Caco-2 (cell line): Measurements from ENCODE around the gene ZBTB16. TPM values are rescaled to one million over a fixed set of nuclear protein-coding genes. Genes with fewer than 3 reads are reported as not detected.

ENCODE experiments used
- BruUV-seq: library from RNA; stranded (reverse); fragments of 400-500 nt; replicated peaks from 2 replicates; lab custom pipeline; 2021; lab: Mats Ljungman, UMichigan
- CTCF ChIA-PET: fragments of 300-600 bp; sonication (Branson Sonifier 250); formaldehyde crosslinking; loops from one replicate; lab custom pipeline; 2022; ENCODE audit warnings: antibody characterized with exemption; lab: Charles Lee
- POLR2A ChIA-PET: fragments of 300-600 bp; sonication (Branson Sonifier 250); formaldehyde crosslinking; loops from one replicate; lab custom pipeline; 2022; ENCODE audit warnings: antibody characterized with exemption; lab: Charles Lee
- DNase-seq, 2 experiments: peaks; one replicate each; pipeline versions ENCODE4 v3.0.0 to v3.0.0-alpha.2; 2020 to 2022
- H3K27me3 ChIP-seq: replicated peaks from 2 replicates; pipeline ENCODE4 v1.6.0; 2011; ENCODE audit warnings: low read length; ENCODE audit not compliant: control insufficient read depth, insufficient read depth
- H3K36me3 ChIP-seq: 2 replicates; pipeline ENCODE4 v1.5.1; 2011; ENCODE audit warnings: low read length; ENCODE audit not compliant: control insufficient read depth, insufficient read depth
- H3K4me1 ChIP-seq: fragments of 250-450 bp; sonication (Bioruptor Pico); 2 replicates; pipeline ENCODE4 v1.5.1; 2020; ENCODE audit warnings: mild to moderate bottlenecking
- H3K4me3 ChIP-seq: 2 replicates; pipeline ENCODE4 v1.5.1; 2011; ENCODE audit warnings: low read depth, mild to moderate bottlenecking, control low read depth, low read length
- H3K9me3 ChIP-seq: fragments of 250-450 bp; sonication (Bioruptor Pico); 2 replicates; pipeline ENCODE4 v1.5.1; 2020; ENCODE audit warnings: mild to moderate bottlenecking, moderate library complexity
- H3K27ac Mint-ChIP-seq: one replicate; pipeline ENCODE4 v1.8.0; 2022; ENCODE audit warnings: mixed read lengths; ENCODE audit not compliant: unreplicated experiment
- H3K27me3 Mint-ChIP-seq: one replicate; pipeline ENCODE4 v1.8.0; 2022; ENCODE audit warnings: mixed read lengths; ENCODE audit not compliant: insufficient read depth, unreplicated experiment
- H3K36me3 Mint-ChIP-seq: one replicate; pipeline ENCODE4 v1.8.0; 2022; ENCODE audit warnings: mild to moderate bottlenecking, mixed read lengths; ENCODE audit not compliant: insufficient read depth, unreplicated experiment
- H3K4me1 Mint-ChIP-seq: one replicate; pipeline ENCODE4 v1.8.0; 2022; ENCODE audit warnings: low read depth, mixed read lengths; ENCODE audit not compliant: unreplicated experiment
- H3K4me3 Mint-ChIP-seq: one replicate; pipeline ENCODE4 v1.8.0; 2022; ENCODE audit warnings: mild to moderate bottlenecking, moderate library complexity, mixed read lengths; ENCODE audit not compliant: unreplicated experiment
- H3K9me3 Mint-ChIP-seq: one replicate; pipeline ENCODE4 v1.8.0; 2022; ENCODE audit warnings: mixed read lengths; ENCODE audit not compliant: unreplicated experiment
- intact Hi-C: fragments of 100-400 bp; cut with micrococcal nuclease; formaldehyde crosslinking; loops from one replicate; pipeline ENCODE4 v1.10.0; 2022; ENCODE audit not compliant: unreplicated experiment
- total RNA-seq: library from RNA; stranded (reverse); gene quantifications from 2 replicates; pipeline ENCODE4 v1.2.3, GENCODE V29; 2022
- TF ChIP-seq, protein P1 (sequence below), 2 experiments: fragments of 200-600 bp in 1 of 2; IDR thresholded peaks; 1 replicate in 1 of 2; 2 replicates in 1 of 2; pipeline versions ENCODE4 v1.5.1 to v1.8.0; 2011 to 2022; ENCODE audit warnings: antibody characterized with exemption in 1 of 2, control low read depth in 1 of 2, inconsistent platforms in 1 of 2, low read depth in 1 of 2, low read length in 1 of 2, mild to moderate bottlenecking in 1 of 2, moderate library complexity in 1 of 2; ENCODE audit not compliant: insufficient read depth in 1 of 2, severe bottlenecking in 1 of 2, unreplicated experiment in 1 of 2

The ZBTB16 gene
- total RNA-seq, 1 experiment from 2014 or later = 12.7 TPM

DNA sequence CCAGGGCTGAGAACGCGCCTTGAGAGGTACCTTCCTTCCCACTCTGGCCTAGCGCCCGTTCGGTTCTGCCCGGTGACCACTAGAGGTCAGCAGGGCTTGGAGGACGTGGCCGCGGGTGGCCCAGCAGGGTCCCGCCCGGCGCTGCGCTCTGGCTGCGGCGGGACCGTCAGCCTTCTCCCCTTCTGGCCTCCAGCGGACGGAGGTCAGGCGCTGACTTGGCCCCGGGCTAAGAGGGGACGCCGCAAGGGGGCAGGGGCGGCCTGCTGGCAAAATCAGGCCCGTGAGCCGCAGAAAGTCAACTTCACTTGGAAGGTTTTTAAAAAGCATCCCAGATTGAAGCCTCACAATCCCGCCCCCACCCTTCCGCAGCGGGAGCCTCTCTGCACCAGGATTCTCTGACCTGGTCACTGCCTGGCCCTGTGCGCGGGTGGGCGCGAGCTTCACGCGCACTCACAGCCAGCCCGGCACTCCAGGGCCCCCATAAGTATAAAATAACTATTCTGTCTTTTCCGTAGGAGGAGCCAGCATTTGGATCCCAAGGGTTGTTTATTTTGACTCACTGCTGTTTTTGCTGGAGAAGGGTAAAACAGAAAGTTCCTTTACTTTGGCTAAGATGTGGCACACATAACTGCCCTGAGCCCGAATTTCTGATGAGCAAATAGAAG is 23.2 kb upstream of the ZBTB16 start:
- peak overlapping the region; percentile 29 for H3K4me3 ChIP-seq
- Mint-ChIP-seq H3K4me3 (peak overlapping the region; percentile 57), H3K4me1 (peaks cover 23% of the 10 kb centered on the region), H3K27ac (no peak overlapping the region), H3K36me3 (no peaks in the 10 kb centered on the region), H3K27me3 (no peaks in the 10 kb centered on the region), H3K9me3 (no peaks in the 10 kb centered on the region)
- H3K27me3 ChIP-seq = no peaks in the 10 kb centered on the region
- TF ChIP-seq, protein P1, sequence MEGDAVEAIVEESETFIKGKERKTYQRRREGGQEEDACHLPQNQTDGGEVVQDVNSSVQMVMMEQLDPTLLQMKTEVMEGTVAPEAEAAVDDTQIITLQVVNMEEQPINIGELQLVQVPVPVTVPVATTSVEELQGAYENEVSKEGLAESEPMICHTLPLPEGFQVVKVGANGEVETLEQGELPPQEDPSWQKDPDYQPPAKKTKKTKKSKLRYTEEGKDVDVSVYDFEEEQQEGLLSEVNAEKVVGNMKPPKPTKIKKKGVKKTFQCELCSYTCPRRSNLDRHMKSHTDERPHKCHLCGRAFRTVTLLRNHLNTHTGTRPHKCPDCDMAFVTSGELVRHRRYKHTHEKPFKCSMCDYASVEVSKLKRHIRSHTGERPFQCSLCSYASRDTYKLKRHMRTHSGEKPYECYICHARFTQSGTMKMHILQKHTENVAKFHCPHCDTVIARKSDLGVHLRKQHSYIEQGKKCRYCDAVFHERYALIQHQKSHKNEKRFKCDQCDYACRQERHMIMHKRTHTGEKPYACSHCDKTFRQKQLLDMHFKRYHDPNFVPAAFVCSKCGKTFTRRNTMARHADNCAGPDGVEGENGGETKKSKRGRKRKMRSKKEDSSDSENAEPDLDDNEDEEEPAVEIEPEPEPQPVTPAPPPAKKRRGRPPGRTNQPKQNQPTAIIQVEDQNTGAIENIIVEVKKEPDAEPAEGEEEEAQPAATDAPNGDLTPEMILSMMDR (IDR thresholded peaks at IDR 0.05; ENCODE audit: insufficient read depth in 1 of 2, low read depth in 1 of 2, low read length in 1 of 2, severe bottlenecking in 1 of 2, unreplicated experiment in 1 of 2) = peak; percentile 98 to 99
- no peaks in the 10 kb centered on the region for H3K36me3 ChIP-seq
- intact Hi-C loops = loop anchor here (1.0 to 2.0 kb wide), 9 partner anchors 23 to 225 kb away; partner anchors contain the start of gene ZBTB16
- BruUV-seq = no TSS peak
- CTCF ChIA-PET = interaction anchor here (0.5 to 2.2 kb wide), 18 partner anchors 10 to 1056 kb away, joined by 3 to 19 read pairs (median 4); no protein-coding TSS in a partner anchor
- H3K9me3 ChIP-seq = no peaks in the 10 kb centered on the region
- peak; percentile 93 to 98 for DNase-seq
- H3K4me1 ChIP-seq = peaks cover 33% of the 10 kb centered on the region
- POLR2A ChIA-PET = no interaction called here

DNA sequence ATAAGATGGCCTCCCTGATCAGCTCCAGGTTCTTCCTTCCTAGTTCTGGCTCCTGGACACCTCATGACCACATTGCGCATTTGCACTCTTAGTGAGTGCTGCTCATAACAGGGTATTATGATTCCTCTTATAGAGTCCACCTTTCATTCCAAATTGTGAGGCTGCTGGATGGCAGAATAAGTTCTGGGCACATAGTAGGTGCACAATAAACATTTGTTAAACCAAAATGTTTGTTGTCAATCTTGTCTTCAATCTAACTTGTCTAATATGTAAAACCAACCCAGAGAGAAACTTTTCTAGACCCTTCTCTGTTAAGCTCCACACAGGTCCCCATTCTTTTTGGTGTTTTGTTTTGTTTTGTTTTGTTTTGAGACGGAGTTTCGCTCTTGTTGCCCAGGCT is 22.6 kb upstream of the ZBTB16 start:
- Histone ChIP-seq H3K4me3 (no peak overlapping the region), H3K4me1 (peaks cover 26% of the 10 kb centered on the region), H3K36me3 (no peaks in the 10 kb centered on the region), H3K9me3 (no peaks in the 10 kb centered on the region), H3K27me3 (no peaks in the 10 kb centered on the region)
- no peak for DNase-seq
- intact Hi-C loops = loop anchor here (1.0 to 2.0 kb wide), 9 partner anchors 22 to 224 kb away; partner anchors contain the start of gene ZBTB16
- Mint-ChIP-seq H3K9me3 (no peaks in the 10 kb centered on the region), H3K4me3 (peak overlapping the region; percentile 57), H3K27me3 (no peaks in the 10 kb centered on the region), H3K27ac (no peak overlapping the region), H3K4me1 (peaks cover 19% of the 10 kb centered on the region), H3K36me3 (no peaks in the 10 kb centered on the region)
- ChIA-PET CTCF (interaction anchor here (0.6 to 2.2 kb wide), 7 partner anchors 23 to 226 kb away, joined by 3 to 19 read pairs (median 7); no protein-coding TSS in a partner anchor), POLR2A (no interaction called here)
- BruUV-seq = no TSS peak
- TF ChIP-seq, protein P1 (IDR thresholded peaks at IDR 0.05; ENCODE audit: insufficient read depth in 1 of 2, low read depth in 1 of 2, low read length in 1 of 2, severe bottlenecking in 1 of 2, unreplicated experiment in 1 of 2) = no peak

DNA sequence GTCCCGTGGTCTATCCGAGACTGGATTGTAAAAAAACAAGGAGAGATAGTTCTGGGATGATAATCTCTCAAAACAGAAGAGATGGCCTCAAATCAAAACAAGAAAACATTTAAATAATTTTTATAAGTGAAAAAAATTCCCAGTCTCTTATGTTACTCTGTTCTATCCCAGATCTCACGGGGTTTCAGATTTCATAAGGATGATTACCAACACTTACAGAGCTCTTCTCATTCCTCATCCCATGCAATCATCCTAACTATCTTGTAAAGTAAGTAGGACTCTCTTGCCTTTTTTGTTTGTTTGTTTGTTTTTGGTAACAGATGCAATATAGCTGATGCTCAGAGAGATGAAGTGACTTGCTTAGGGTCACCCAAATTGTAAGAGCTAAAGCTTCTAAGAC is 20.0 kb upstream of the ZBTB16 start:
- POLR2A ChIA-PET = no interaction called here
- H3K4me3 Mint-ChIP-seq = no peak overlapping the region
- no peaks in the 10 kb centered on the region for H3K36me3 ChIP-seq
- DNase-seq = no peak
- CTCF ChIA-PET = interaction anchor here (0.8 to 1.8 kb wide), 3 partner anchors 21 to 222 kb away, joined by 3 to 5 read pairs (median 4); no protein-coding TSS in a partner anchor
- H3K4me1 Mint-ChIP-seq = peaks cover 22% of the 10 kb centered on the region
- no peaks in the 10 kb centered on the region for H3K9me3 ChIP-seq
- H3K36me3 Mint-ChIP-seq = no peaks in the 10 kb centered on the region
- no peaks in the 10 kb centered on the region for H3K27me3 ChIP-seq
- H3K27me3 Mint-ChIP-seq = no peaks in the 10 kb centered on the region
- H3K9me3 Mint-ChIP-seq = no peaks in the 10 kb centered on the region
- H3K27ac Mint-ChIP-seq = no peak overlapping the region
- H3K4me3 ChIP-seq = no peak overlapping the region
- intact Hi-C loops = no loop called here
- no TSS peak for BruUV-seq
- TF ChIP-seq, protein P1 (IDR thresholded peaks at IDR 0.05; ENCODE audit: insufficient read depth in 1 of 2, low read depth in 1 of 2, low read length in 1 of 2, severe bottlenecking in 1 of 2, unreplicated experiment in 1 of 2) = no peak
- H3K4me1 ChIP-seq = peaks cover 22% of the 10 kb centered on the region
